UCSD-AML1 (cell line): Measurements from ENCODE around the gene CD93.
A peak's percentile ranks its signal among the peaks of the same experiment; 100 is the strongest.

Experiments used
- DNase-seq: peaks from one replicate; lab custom pipeline; 2025; ENCODE audit not compliant: unreplicated experiment; lab: John Stamatoyannopoulos, UW

Gene CD93

GRCh38 chr20:23100720-23101107 is 14.6 kb upstream of the CD93 start:
- DNase-seq, result no peak

GRCh38 chr20:23099791-23100719 is 13.9 kb upstream of the CD93 start:
- DNase-seq, result no peak

DNA sequence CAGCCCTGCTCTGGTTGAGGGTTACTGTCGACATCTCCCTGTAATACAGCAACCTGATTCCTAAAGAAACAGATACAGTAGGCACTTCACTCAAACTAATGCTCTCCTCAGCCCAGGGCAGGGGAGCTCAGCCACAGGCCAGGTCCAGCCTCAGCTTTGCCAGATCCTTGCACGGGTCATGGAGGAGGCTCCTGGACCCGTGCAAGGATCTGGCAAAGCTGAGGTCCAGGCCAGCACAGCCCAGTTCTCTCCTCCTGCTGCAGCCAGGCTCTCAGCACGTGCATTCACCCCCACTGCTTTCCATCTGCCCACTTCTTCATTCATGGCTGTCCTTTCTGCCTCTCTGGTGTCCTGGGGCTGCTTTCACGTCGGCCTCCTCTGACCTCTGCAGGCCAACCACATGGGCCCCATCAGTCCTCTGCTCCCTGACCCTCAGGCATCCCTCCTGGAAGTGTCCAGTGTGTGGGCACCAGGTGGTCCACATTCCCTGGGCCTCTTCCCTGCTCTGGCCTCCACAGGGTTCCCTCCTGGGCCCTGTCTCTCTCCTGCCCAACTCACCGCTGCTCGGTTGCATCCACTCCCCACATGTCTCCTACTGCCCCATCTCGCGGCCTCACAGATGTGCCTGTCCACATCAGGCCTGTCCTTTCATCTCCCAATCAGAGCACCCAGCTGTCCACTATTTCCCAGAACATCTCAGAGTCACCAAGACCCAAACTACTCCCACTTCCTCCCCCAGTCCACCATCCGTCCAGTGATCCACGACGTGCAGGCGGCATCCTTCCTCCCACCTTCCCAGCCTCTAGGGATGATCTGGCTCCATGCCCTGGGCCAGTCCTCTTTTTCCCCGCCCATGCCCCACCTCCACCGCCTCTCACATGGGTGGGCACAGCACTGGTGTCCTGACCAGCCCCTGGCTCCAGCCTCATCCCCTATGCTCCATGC is 11.8 kb upstream of the CD93 start:
- no peak for DNase-seq

DNA sequence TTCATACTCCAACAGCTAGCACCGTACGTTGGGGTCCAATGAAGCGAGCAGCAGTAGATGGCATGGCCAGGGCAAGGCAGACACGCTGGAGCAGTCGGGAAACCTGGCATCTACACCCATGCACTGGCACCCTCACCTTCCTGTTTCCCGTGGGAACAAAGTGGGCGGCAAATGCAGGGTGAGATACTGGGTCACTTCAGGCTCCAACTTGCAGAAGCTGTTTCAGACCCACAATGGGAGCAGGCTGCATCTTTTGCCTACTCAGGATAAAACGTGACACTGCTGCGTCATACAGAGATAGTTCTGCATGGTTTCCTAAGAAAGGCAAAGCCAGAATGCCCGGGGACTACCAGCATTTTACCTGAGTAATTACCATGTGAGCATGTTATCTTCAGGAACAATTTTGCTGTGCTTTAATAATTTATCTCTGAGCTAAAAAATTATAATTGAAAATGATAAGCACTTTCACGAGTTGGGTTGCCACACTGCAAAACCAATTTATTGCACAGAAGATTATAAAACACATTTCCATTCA is 10.9 kb upstream of the CD93 start:
- DNase-seq, result no peak

GRCh38 chr20:23096097-23096496 is 10.0 kb upstream of the CD93 start:
- DNase-seq, result no peak

GRCh38 chr20:23095499-23095898 is 9.4 kb upstream of the CD93 start:
- DNase-seq, result no peak

- DNase-seq, result no peak
These were observed 8.8 kb upstream of the CD93 start for GRCh38 chr20:23094927-23095326.

DNA sequence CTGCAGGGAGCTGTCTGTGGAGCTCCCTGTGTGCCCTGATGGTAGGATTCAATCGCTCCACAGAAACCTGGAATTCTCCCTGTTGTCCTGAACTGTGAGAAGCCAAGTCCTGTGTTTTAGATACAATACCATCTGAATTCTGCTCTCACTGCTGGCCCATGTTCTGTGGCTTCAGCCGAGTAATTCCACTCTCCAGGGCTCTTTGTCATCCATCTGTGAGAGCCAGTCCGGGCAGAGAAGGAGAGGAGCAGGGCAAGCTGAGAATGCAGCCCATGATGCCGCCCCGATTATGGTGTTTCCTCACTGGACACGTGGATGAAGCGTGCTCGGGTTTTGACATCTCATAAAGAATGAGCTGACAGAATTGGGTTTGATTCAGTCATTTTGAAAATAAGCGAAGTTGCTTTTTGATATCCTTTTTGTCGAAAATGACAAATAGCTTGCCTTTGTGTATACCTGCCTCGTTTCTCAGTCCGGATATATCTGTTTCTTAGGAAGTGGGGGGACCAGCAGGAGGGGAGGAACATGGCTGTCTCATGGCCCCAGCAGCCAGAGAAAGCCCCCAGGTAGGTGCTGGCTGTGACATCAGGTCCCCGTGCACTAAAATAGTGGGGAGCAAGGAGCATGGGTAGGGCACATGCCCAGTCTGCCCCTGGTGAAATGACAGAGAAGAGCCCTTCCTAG is 8.2 kb upstream of the CD93 start:
- DNase-seq, result no peak

DNA sequence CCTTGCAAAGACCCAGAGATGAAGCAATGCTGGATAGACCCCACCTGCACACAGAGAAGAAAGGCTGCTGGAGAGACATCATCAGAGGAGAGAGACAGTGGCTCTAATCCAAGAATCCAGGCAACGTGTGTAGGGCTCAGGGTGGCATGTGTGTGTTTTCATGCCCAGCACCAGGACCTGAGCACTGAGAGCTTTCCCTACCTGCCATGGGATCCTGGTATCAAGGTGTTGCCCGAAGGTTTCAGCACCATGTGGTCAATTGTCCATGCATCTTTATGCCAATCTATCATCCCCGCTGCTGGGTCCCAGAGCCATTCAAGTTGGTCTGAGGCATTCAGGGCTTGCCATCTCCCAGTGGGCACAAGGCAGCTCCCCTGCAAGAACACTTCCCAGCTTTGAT is 7.5 kb upstream of the CD93 start:
- DNase-seq, result no peak

- no peak for DNase-seq
These were observed 6.9 kb upstream of the CD93 start for GRCh38 chr20:23092861-23093495.

GRCh38 chr20:23092384-23092756 is 6.2 kb upstream of the CD93 start:
- DNase-seq, result no peak

GRCh38 chr20:23091721-23092383 is 5.7 kb upstream of the CD93 start:
- no peak for DNase-seq

DNA sequence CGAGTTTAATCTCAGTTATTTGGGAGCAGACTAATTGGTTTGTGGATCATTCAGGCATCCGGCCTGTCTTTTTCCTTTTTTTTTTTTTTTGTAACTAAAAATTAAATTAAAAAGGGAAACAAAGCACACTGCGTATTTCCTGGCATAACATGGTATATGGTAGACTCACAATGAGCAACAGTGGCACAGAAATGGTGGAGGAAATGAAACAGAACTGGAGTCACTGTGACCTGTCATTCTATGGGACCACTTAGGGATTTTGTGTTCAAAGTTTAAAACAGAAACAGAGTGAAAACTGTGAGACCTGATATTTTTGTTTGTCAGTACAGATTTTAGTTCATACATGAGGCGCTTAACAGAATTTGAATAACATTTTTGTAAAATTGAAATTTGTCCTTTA is 4.8 kb upstream of the CD93 start:
- DNase-seq, result no peak

DNA sequence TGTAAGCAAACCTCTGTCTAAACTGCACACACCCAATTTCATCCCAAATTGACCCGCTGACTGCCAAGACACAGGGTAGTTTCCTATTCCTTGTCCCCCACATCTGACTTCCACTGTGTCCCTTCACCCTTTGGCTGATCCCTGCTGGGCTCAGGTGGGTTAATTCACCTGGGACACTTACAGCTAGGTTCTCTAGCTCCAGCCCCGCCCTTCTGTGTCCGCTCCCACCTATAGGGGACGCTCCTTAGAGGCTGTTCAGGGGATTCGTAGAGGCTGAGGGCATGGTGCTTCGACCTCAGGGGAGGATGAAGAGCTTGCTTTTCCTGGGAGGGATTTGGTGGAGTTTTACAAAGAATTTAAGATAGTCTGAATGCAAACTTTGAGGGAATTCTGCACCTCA is 4.0 kb upstream of the CD93 start:
- no peak for DNase-seq

DNA sequence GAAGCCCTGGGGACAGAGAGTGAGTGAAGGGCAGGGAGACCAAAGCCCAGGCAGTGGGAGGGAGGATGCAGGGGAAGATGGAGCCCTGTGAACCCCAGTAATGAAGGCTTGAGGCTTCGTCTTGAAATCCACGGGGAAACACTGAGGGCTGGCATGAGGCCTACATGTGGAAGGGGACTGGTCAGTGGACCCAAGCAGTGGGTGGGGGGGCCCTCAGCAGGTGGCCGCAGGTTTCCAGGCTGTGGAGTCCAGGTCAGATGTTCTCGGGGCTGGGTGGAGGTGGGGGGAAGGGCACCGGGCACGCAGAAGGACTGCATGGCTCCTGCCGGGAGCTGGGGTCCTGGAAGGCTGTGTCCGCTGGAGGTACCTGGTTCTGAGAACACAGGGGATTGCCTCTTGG is 2.7 kb upstream of the CD93 start:
- no peak for DNase-seq

GRCh38 chr20:23087587-23088251 is 1.6 kb upstream of the CD93 start:
- DNase-seq, result no peak

- DNase-seq, result peak; percentile 59
These were observed 847 bp upstream of the CD93 start for GRCh38 chr20:23086931-23087411.

GRCh38 chr20:23085436-23086055 is 578 bp downstream of the CD93 start:
- peak; percentile 60 for DNase-seq

DNA sequence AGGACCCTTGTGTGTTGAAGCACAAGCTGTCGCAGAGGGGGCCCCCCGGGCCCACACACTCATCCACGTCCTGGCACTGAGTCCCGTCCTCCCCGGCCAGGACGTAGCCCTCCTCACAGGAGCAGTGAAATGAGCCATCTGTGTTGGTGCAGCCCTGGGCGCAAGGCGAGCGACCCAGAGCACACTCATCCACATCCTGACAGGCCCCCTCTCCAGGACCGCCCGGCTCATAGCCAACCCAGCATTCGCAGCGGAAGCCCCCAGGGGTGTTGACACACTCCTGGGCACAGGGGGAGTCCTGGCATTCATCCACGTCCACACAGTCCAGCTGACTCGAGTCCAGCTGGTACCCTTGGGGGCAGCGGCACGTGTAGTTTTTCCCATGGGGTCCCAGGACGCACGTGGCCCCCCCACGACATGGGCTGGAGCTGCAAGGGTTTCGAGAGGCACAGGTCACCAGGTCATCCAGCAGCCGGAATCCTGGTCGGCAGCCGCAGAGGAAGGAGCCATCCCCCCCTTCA is 1.2 kb downstream of the CD93 start:
- no peak for DNase-seq
